ENCODE measurements around the gene RFFL.
"Not testable (repeated sequence)": the region's sequence is repeated elsewhere in the genome, so short reads cannot be mapped to it uniquely, and the experiment has no call there.

Gene RFFL

GRCh38 chr17:35090707-35091106 lies 27.2 kb upstream of the RFFL start:
- not testable (repeated sequence) for H3K27ac ChIP-seq (ENCODE audit: low read length); H3K4me1 ChIP-seq (ENCODE audit: control insufficient read depth, insufficient read depth, low read length); H3K36me3 ChIP-seq (ENCODE audit: control insufficient read depth, insufficient read depth, low read length); H3K4me3 ChIP-seq (ENCODE audit: low read length); H3K27me3 ChIP-seq (ENCODE audit: control insufficient read depth, insufficient read depth, low read length); DNase-seq (ENCODE audit: low read depth, low spot score); H3K9me3 ChIP-seq (ENCODE audit: control insufficient read depth, insufficient read depth, low read length)
- no CpG with 5 or more reads among the region's 11 CpGs for WGBS (ENCODE audit: insufficient coverage, insufficient read length)

- no peak overlapping the region for H3K27ac ChIP-seq (ENCODE audit: low read length)
- WGBS (ENCODE audit: insufficient coverage, insufficient read length) = no CpG with 5 or more reads among the region's 22 CpGs
- peak overlapping the region; percentile 31; the same call in 1 of the 2 replicates for H3K4me3 ChIP-seq (ENCODE audit: low read length)
- H3K27me3 ChIP-seq (ENCODE audit: control insufficient read depth, insufficient read depth, low read length) = no peaks in the 10 kb centered on the region
- no peaks in the 10 kb centered on the region for H3K9me3 ChIP-seq (ENCODE audit: control insufficient read depth, insufficient read depth, low read length)
- H3K4me1 ChIP-seq (ENCODE audit: control insufficient read depth, insufficient read depth, low read length) = peaks cover 1% of the 10 kb centered on the region; the same call in 1 of the 2 replicates
- H3K36me3 ChIP-seq (ENCODE audit: control insufficient read depth, insufficient read depth, low read length) = no peaks in the 10 kb centered on the region
- peak; percentile 31 for DNase-seq (ENCODE audit: low read depth, low spot score)
These were observed 26.2 kb upstream of the RFFL start for GRCh38 chr17:35089586-35090296.

GRCh38 chr17:35088881-35089585 lies 25.5 kb upstream of the RFFL start:
- Histone ChIP-seq H3K9me3 (ENCODE audit: control insufficient read depth, insufficient read depth, low read length) (no peaks in the 10 kb centered on the region), H3K27me3 (ENCODE audit: control insufficient read depth, insufficient read depth, low read length) (no peaks in the 10 kb centered on the region), H3K4me1 (ENCODE audit: control insufficient read depth, insufficient read depth, low read length) (peaks cover 1% of the 10 kb centered on the region; the same call in 1 of the 2 replicates), H3K36me3 (ENCODE audit: control insufficient read depth, insufficient read depth, low read length) (no peaks in the 10 kb centered on the region), H3K27ac (ENCODE audit: low read length) (no peak overlapping the region), H3K4me3 (ENCODE audit: low read length) (peak overlapping the region; percentile 75; the same call in 1 of the 2 replicates)
- WGBS (ENCODE audit: insufficient coverage, insufficient read length) = no CpG with 5 or more reads among the region's 80 CpGs
- DNase-seq (ENCODE audit: low read depth, low spot score) = peak; percentile 35

GRCh38 chr17:35088356-35088880 lies 24.9 kb upstream of the RFFL start:
- Histone ChIP-seq H3K4me1 (ENCODE audit: control insufficient read depth, insufficient read depth, low read length) (peaks cover 1% of the 10 kb centered on the region; the same call in 1 of the 2 replicates), H3K4me3 (ENCODE audit: low read length) (peak overlapping the region; percentile 75; the same call in 1 of the 2 replicates), H3K27me3 (ENCODE audit: control insufficient read depth, insufficient read depth, low read length) (no peaks in the 10 kb centered on the region), H3K27ac (ENCODE audit: low read length) (no peak overlapping the region), H3K36me3 (ENCODE audit: control insufficient read depth, insufficient read depth, low read length) (no peaks in the 10 kb centered on the region), H3K9me3 (ENCODE audit: control insufficient read depth, insufficient read depth, low read length) (no peaks in the 10 kb centered on the region)
- peak; percentile 5 for DNase-seq (ENCODE audit: low read depth, low spot score)
- WGBS (ENCODE audit: insufficient coverage, insufficient read length) = no CpG with 5 or more reads among the region's 26 CpGs

GRCh38 chr17:35087731-35088355 lies 24.3 kb upstream of the RFFL start:
- Histone ChIP-seq H3K27me3 (ENCODE audit: control insufficient read depth, insufficient read depth, low read length) (no peaks in the 10 kb centered on the region), H3K36me3 (ENCODE audit: control insufficient read depth, insufficient read depth, low read length) (no peaks in the 10 kb centered on the region), H3K4me1 (ENCODE audit: control insufficient read depth, insufficient read depth, low read length) (peaks cover 1% of the 10 kb centered on the region; the same call in 1 of the 2 replicates), H3K4me3 (ENCODE audit: low read length) (peak overlapping the region; percentile 75; the same call in 1 of the 2 replicates), H3K9me3 (ENCODE audit: control insufficient read depth, insufficient read depth, low read length) (no peaks in the 10 kb centered on the region), H3K27ac (ENCODE audit: low read length) (no peak overlapping the region)
- DNase-seq (ENCODE audit: low read depth, low spot score) = no peak
- WGBS (ENCODE audit: insufficient coverage, insufficient read length) = no CpG with 5 or more reads among the region's 9 CpGs

GRCh38 chr17:35086931-35087573 lies 23.5 kb upstream of the RFFL start:
- H3K27ac ChIP-seq (ENCODE audit: low read length) = no peak overlapping the region
- no CpG with 5 or more reads among the region's 8 CpGs for WGBS (ENCODE audit: insufficient coverage, insufficient read length)
- H3K9me3 ChIP-seq (ENCODE audit: control insufficient read depth, insufficient read depth, low read length) = no peaks in the 10 kb centered on the region
- no peak for DNase-seq (ENCODE audit: low read depth, low spot score)
- peaks cover 1% of the 10 kb centered on the region; the same call in 1 of the 2 replicates for H3K4me1 ChIP-seq (ENCODE audit: control insufficient read depth, insufficient read depth, low read length)
- H3K36me3 ChIP-seq (ENCODE audit: control insufficient read depth, insufficient read depth, low read length) = no peaks in the 10 kb centered on the region
- H3K27me3 ChIP-seq (ENCODE audit: control insufficient read depth, insufficient read depth, low read length) = no peaks in the 10 kb centered on the region
- H3K4me3 ChIP-seq (ENCODE audit: low read length) = no peak overlapping the region

GRCh38 chr17:35086164-35086563 lies 22.7 kb upstream of the RFFL start:
- no peaks in the 10 kb centered on the region for H3K27me3 ChIP-seq (ENCODE audit: control insufficient read depth, insufficient read depth, low read length)
- H3K36me3 ChIP-seq (ENCODE audit: control insufficient read depth, insufficient read depth, low read length) = no peaks in the 10 kb centered on the region
- H3K9me3 ChIP-seq (ENCODE audit: control insufficient read depth, insufficient read depth, low read length) = no peaks in the 10 kb centered on the region
- peaks cover 1% of the 10 kb centered on the region; the same call in 1 of the 2 replicates for H3K4me1 ChIP-seq (ENCODE audit: control insufficient read depth, insufficient read depth, low read length)
- H3K27ac ChIP-seq (ENCODE audit: low read length) = no peak overlapping the region
- DNase-seq (ENCODE audit: low read depth, low spot score) = no peak
- no CpG with 5 or more reads among the region's 8 CpGs for WGBS (ENCODE audit: insufficient coverage, insufficient read length)
- H3K4me3 ChIP-seq (ENCODE audit: low read length) = no peak overlapping the region

GRCh38 chr17:35084987-35085386 lies 21.5 kb upstream of the RFFL start:
- H3K27me3 ChIP-seq (ENCODE audit: control insufficient read depth, insufficient read depth, low read length) = no peaks in the 10 kb centered on the region
- no peak for DNase-seq (ENCODE audit: low read depth, low spot score)
- H3K36me3 ChIP-seq (ENCODE audit: control insufficient read depth, insufficient read depth, low read length) = no peaks in the 10 kb centered on the region
- H3K27ac ChIP-seq (ENCODE audit: low read length) = no peak overlapping the region
- H3K4me3 ChIP-seq (ENCODE audit: low read length) = no peak overlapping the region
- no CpG with 5 or more reads among the region's 2 CpGs for WGBS (ENCODE audit: insufficient coverage, insufficient read length)
- H3K9me3 ChIP-seq (ENCODE audit: control insufficient read depth, insufficient read depth, low read length) = no peaks in the 10 kb centered on the region
- H3K4me1 ChIP-seq (ENCODE audit: control insufficient read depth, insufficient read depth, low read length) = peaks cover 1% of the 10 kb centered on the region; the same call in 1 of the 2 replicates

- no peak overlapping the region for H3K27ac ChIP-seq (ENCODE audit: low read length)
- H3K36me3 ChIP-seq (ENCODE audit: control insufficient read depth, insufficient read depth, low read length) = no peaks in the 10 kb centered on the region
- H3K27me3 ChIP-seq (ENCODE audit: control insufficient read depth, insufficient read depth, low read length) = no peaks in the 10 kb centered on the region
- no peak for DNase-seq (ENCODE audit: low read depth, low spot score)
- H3K9me3 ChIP-seq (ENCODE audit: control insufficient read depth, insufficient read depth, low read length) = no peaks in the 10 kb centered on the region
- H3K4me1 ChIP-seq (ENCODE audit: control insufficient read depth, insufficient read depth, low read length) = peaks cover 1% of the 10 kb centered on the region; the same call in 1 of the 2 replicates
- no CpG with 5 or more reads among the region's 2 CpGs for WGBS (ENCODE audit: insufficient coverage, insufficient read length)
- H3K4me3 ChIP-seq (ENCODE audit: low read length) = no peak overlapping the region
These were observed 19.6 kb upstream of the RFFL start for GRCh38 chr17:35083071-35083470.

Measured in iPS DF 6.9 (cell line).